OCI-LY1 (cell line): Measurements from ENCODE around the gene PCDHGA1.

ENCODE experiments used
- H2AFZ ChIP-seq: fragments of 200-600 bp; sonication (generic), shearing (Covaris generic); 2 replicates; pipeline ENCODE4 v1.6.0; 2014; ENCODE audit warnings: antibody characterized with exemption, mild to moderate bottlenecking, low read length
- H3F3A ChIP-seq: fragments of 200-600 bp; sonication (generic), shearing (Covaris generic); 2 replicates; pipeline ENCODE4 v1.6.0; 2014; ENCODE audit warnings: mild to moderate bottlenecking, antibody characterized with exemption, low read length, moderate library complexity; ENCODE audit not compliant: insufficient read depth
- H3K27ac ChIP-seq: fragments of 200-600 bp; sonication (generic); 2 replicates; pipeline ENCODE4 v1.5.1; 2014; ENCODE audit warnings: low read length, mixed run types, mild to moderate bottlenecking, low read depth; ENCODE audit not compliant: poor library complexity, severe bottlenecking
- H3K27me3 ChIP-seq: fragments of 200-600 bp; sonication (generic); 2 replicates; pipeline ENCODE4 v1.6.0; 2014; ENCODE audit warnings: antibody characterized with exemption, mild to moderate bottlenecking, low read length, moderate library complexity; ENCODE audit not compliant: insufficient read depth
- H3K36me3 ChIP-seq: fragments of 200-600 bp; sonication (generic); 2 replicates; pipeline ENCODE4 v1.6.1; 2014; ENCODE audit warnings: mild to moderate bottlenecking, antibody characterized with exemption, low read length, moderate library complexity, mixed read lengths; ENCODE audit not compliant: insufficient read depth
- H3K4me1 ChIP-seq: fragments of 200-600 bp; sonication (generic); 2 replicates; pipeline ENCODE4 v1.5.1; 2014; ENCODE audit warnings: mild to moderate bottlenecking, low read length, moderate library complexity; ENCODE audit not compliant: insufficient read depth, severe bottlenecking
- H3K4me2 ChIP-seq: fragments of 200-600 bp; sonication (generic), shearing (Covaris generic); 2 replicates; pipeline ENCODE4 v1.6.1; 2014; ENCODE audit warnings: low read length
- H3K4me3 ChIP-seq: fragments of 200-600 bp; sonication (generic); 2 replicates; pipeline ENCODE4 v1.5.1; 2014; ENCODE audit warnings: low read length, low read depth, mild to moderate bottlenecking, mixed read lengths; ENCODE audit not compliant: poor library complexity, severe bottlenecking
- H3K79me2 ChIP-seq: fragments of 200-600 bp; shearing (Covaris generic); 2 replicates; pipeline ENCODE4 v1.6.1; 2016; ENCODE audit warnings: mixed run types, low read length, mixed read lengths; ENCODE audit not compliant: insufficient read depth
- H3K9ac ChIP-seq: fragments of 200-600 bp; sonication (generic), shearing (Covaris generic); 2 replicates; pipeline ENCODE4 v1.6.1; 2014; ENCODE audit warnings: mild to moderate bottlenecking, low read length, mixed read lengths
- H3K9me2 ChIP-seq: fragments of 200-600 bp; sonication (generic), shearing (Covaris generic); 2 replicates; pipeline ENCODE4 v1.6.1; 2014; ENCODE audit warnings: low read depth, mild to moderate bottlenecking, low read length, mixed read lengths
- H3K9me3 ChIP-seq: fragments of 200-600 bp; shearing (Covaris generic); 2 replicates; pipeline ENCODE4 v1.6.1; 2014; ENCODE audit warnings: low read length, mixed read lengths
- H4K20me1 ChIP-seq: fragments of 200-600 bp; sonication (generic), shearing (Covaris generic); 2 replicates; pipeline ENCODE4 v1.6.0; 2016; ENCODE audit warnings: mild to moderate bottlenecking, low read length; ENCODE audit not compliant: insufficient read depth
- EZH2 ChIP-seq: fragments of 200-600 bp; sonication (generic), shearing (Covaris generic); IDR thresholded peaks from 2 replicates; pipeline ENCODE4 v1.8.0; 2017; ENCODE audit warnings: borderline replicate concordance, mixed run types, mild to moderate bottlenecking, antibody characterized with exemption, low read length, moderate library complexity, mixed read lengths
- TF ChIP-seq, protein P1 (sequence below): fragments of 200-600 bp; sonication (generic), shearing (Covaris generic); IDR thresholded peaks from 2 replicates; pipeline ENCODE4 v1.5.1; 2017; ENCODE audit warnings: mild to moderate bottlenecking, antibody characterized with exemption, low read length, moderate library complexity, mixed read lengths

Gene PCDHGA1

DNA sequence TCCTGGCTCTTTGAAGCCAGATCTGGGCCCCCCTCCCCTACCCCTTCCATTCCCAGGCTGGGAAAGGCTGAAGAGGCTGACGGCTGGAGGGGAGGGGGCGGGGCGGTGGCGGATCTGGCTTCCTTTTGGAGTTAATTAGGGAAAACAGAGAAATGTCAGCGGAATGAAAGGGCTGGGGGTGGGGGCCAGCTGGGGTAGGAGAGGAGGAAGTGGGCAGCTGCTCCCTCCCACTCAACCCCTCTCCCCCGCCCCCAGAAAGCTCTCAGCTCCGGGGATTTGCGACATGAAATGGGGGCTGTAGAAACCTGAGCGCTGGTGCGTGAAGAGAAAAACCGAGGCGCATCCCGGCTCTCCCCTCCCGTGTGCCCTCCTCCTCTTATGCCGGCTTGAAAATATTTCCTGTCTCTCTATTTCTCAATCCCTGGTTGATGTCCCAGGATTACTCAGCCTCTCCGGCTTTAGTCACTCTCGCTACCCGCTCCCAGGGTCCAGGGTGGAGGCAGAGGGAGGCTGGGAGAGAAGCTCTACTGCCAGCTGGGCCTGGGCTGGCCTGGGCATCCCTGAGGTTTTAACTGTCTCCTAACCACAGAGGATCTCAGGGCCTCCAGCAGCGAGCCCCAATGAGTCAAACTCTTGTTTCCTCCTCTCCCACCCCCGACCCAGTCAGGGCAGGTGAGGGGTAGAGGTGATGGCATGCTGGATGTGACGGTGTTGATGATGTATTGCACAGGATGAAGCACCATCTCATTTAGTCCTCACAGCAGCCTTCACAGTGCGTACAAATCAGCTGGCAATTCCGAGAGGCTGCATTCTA lies 178.7 kb downstream of the PCDHGA1 start:
- TF ChIP-seq, protein P1, sequence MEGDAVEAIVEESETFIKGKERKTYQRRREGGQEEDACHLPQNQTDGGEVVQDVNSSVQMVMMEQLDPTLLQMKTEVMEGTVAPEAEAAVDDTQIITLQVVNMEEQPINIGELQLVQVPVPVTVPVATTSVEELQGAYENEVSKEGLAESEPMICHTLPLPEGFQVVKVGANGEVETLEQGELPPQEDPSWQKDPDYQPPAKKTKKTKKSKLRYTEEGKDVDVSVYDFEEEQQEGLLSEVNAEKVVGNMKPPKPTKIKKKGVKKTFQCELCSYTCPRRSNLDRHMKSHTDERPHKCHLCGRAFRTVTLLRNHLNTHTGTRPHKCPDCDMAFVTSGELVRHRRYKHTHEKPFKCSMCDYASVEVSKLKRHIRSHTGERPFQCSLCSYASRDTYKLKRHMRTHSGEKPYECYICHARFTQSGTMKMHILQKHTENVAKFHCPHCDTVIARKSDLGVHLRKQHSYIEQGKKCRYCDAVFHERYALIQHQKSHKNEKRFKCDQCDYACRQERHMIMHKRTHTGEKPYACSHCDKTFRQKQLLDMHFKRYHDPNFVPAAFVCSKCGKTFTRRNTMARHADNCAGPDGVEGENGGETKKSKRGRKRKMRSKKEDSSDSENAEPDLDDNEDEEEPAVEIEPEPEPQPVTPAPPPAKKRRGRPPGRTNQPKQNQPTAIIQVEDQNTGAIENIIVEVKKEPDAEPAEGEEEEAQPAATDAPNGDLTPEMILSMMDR: no peak
- TF ChIP-seq EZH2: no peak
- H3F3A ChIP-seq: no peaks in the 10 kb centered on the region
- no peaks in the 10 kb centered on the region for H3K79me2 ChIP-seq
- no peaks in the 10 kb centered on the region for H3K36me3 ChIP-seq
- no peak overlapping the region for H2AFZ ChIP-seq
- peak overlapping the region; percentile 86 for H3K4me2 ChIP-seq
- peaks cover 84% of the 10 kb centered on the region for H3K4me1 ChIP-seq
- H3K4me3 ChIP-seq: peak overlapping the region; percentile 56
- H4K20me1 ChIP-seq: no peaks in the 10 kb centered on the region
- peak overlapping the region; percentile 58; the same call in 1 of the 2 replicates for H3K9ac ChIP-seq
- no peaks in the 10 kb centered on the region for H3K9me3 ChIP-seq
- no peaks in the 10 kb centered on the region for H3K27me3 ChIP-seq
- H3K9me2 ChIP-seq: no peaks in the 10 kb centered on the region
- H3K27ac ChIP-seq: peak overlapping the region; percentile 90

DNA sequence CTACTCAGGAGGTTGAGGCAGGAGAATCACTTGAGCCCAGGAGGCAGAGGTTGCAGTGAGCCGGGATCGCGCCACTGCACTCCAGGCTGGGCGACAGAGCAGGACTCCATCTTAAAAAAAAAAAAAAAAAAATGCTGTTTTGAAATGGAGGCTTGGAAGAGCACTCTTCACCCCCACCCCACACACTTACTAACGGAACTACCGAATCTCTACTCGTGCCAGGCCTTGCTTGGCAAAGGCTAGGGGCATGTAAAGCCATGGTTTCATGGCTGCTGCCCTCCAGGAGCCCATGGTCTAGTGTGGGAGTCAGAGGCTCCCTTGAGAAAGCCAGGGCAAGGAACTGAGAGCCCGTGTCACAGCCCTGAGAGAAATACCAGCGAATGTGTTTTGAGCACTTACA lies 179.8 kb downstream of the PCDHGA1 start:
- Histone ChIP-seq H3K4me3 (peak overlapping the region; percentile 56), H3K4me2 (peak overlapping the region; percentile 86), H3K27ac (peak overlapping the region; percentile 90), H3K4me1 (peaks cover 89% of the 10 kb centered on the region), H2AFZ (no peak overlapping the region), H3K36me3 (no peaks in the 10 kb centered on the region), H3F3A (no peaks in the 10 kb centered on the region), H4K20me1 (no peaks in the 10 kb centered on the region), H3K9me2 (no peaks in the 10 kb centered on the region), H3K9me3 (no peaks in the 10 kb centered on the region), H3K9ac (peak overlapping the region; percentile 58), H3K27me3 (no peaks in the 10 kb centered on the region), H3K79me2 (no peaks in the 10 kb centered on the region)
- no peak for TF ChIP-seq EZH2
- TF ChIP-seq, protein P1: no peak

DNA sequence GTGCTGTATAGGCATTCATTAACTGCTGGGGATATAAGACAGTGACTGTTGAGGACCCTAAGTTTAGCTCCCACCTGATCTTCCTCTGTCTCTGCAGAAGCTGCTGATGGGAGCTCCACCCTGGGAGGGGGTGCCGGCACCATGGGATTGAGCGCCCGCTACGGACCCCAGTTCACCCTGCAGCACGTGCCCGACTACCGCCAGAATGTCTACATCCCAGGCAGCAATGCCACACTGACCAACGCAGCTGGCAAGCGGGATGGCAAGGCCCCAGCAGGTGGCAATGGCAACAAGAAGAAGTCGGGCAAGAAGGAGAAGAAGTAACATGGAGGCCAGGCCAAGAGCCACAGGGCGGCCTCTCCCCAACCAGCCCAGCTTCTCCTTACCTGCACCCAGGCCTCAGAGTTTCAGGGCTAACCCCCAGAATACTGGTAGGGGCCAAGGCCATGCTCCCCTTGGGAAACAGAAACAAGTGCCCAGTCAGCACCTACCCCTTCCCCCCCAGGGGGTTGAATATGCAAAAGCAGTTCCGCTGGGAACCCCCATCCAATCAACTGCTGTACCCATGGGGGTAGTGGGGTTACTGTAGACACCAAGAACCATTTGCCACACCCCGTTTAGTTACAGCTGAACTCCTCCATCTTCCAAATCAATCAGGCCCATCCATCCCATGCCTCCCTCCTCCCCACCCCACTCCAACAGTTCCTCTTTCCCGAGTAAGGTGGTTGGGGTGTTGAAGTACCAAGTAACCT lies 180.7 kb downstream of the PCDHGA1 start:
- Histone ChIP-seq H3K27me3 (no peaks in the 10 kb centered on the region), H3K9me3 (no peaks in the 10 kb centered on the region), H3K9ac (peak overlapping the region; percentile 58), H3F3A (no peaks in the 10 kb centered on the region), H4K20me1 (no peaks in the 10 kb centered on the region), H3K4me1 (peaks cover 98% of the 10 kb centered on the region), H3K4me3 (peak overlapping the region; percentile 56), H2AFZ (no peak overlapping the region), H3K4me2 (peak overlapping the region; percentile 86), H3K79me2 (no peaks in the 10 kb centered on the region), H3K27ac (peak overlapping the region; percentile 90), H3K36me3 (no peaks in the 10 kb centered on the region), H3K9me2 (no peaks in the 10 kb centered on the region)
- TF ChIP-seq, protein P1: no peak
- no peak for TF ChIP-seq EZH2
